HepG2 (cell line): ENCODE measurements around the gene LGALS9. TPM values are rescaled to one million over a fixed set of nuclear protein-coding genes. Genes with fewer than 3 reads are reported as not detected.
"Not testable (repeated sequence)": the region's sequence is repeated elsewhere in the genome, so short reads cannot be mapped to it uniquely, and the experiment has no call there.

Experiments used
- ATAC-seq: fragments of 200-7000 bp; cut with Tn5 transposase; 3 replicates; pipeline ENCODE4 v1.9.1; 2020; ENCODE audit warnings: mild to moderate bottlenecking, moderate library complexity
- BruUV-seq: library from RNA; stranded (reverse); fragments of 400-500 nt; replicated peaks from 2 replicates; lab custom pipeline; 2021; lab: Mats Ljungman, UMichigan
- CTCF ChIA-PET: fragments of 300-600 bp; formaldehyde crosslinking; extraction: SDS; loops from one replicate; lab custom pipeline; 2021; ENCODE audit warnings: low total read pairs, inconsistent platforms, low intra/inter-chr PET ratio; lab: Yijun Ruan, JAX
- POLR2A ChIA-PET: fragments of 350-600 bp; sonication (Branson Sonifier 250); formaldehyde crosslinking; loops from one replicate; lab custom pipeline; 2020; ENCODE audit warnings: antibody characterized with exemption, inconsistent platforms; lab: Yijun Ruan, JAX
- DNase-seq: peaks from one replicate; pipeline ENCODE4 v3.0.0-alpha.2; 2015; ENCODE audit warnings: low spot score
- FAIRE-seq: peaks from 3 replicates; lab custom pipeline; 2011; peaks lifted over from hg19 to GRCh38; lab: Jason Lieb, UNC
- H2AFZ ChIP-seq: one replicate; pipeline ENCODE4 v1.6.1; 2011; ENCODE audit warnings: low read length, inconsistent platforms
- H3K27ac ChIP-seq: fragments of 300-600 bp; 3 replicates; pipeline ENCODE4 v1.8.0; 2011; ENCODE audit warnings: mixed run types, mild to moderate bottlenecking, mixed read lengths, low read length, inconsistent platforms; ENCODE audit not compliant: insufficient read depth; ENCODE audit errors: extremely low read length
- H3K27me3 ChIP-seq, 2 experiments: fragments of 200-600 bp in 1 of 2; 2 replicates in 1 of 2; 3 replicates in 1 of 2; pipeline versions ENCODE4 v1.6.0 to v1.8.0; 2011; ENCODE audit warnings: low read length in 2 of 2, mild to moderate bottlenecking in 2 of 2, moderate library complexity in 2 of 2, inconsistent platforms in 1 of 2; ENCODE audit not compliant: insufficient read depth in 2 of 2, control insufficient read depth in 1 of 2
- H3K36me3 ChIP-seq, 2 experiments: fragments of 200-600 bp in 1 of 2; replicated peaks in 1 of 2; 2 replicates in 1 of 2; 3 replicates in 1 of 2; pipeline versions ENCODE4 v1.5.1 to v1.8.0; 2011; ENCODE audit warnings: low read length in 2 of 2, inconsistent platforms in 1 of 2; ENCODE audit not compliant: insufficient read depth in 2 of 2, control insufficient read depth in 1 of 2
- H3K4me1 ChIP-seq: 2 replicates; pipeline ENCODE4 v1.5.1; 2012; ENCODE audit warnings: low read length, inconsistent platforms; ENCODE audit not compliant: insufficient read depth
- H3K4me2 ChIP-seq: 2 replicates; pipeline ENCODE4 v1.6.0; 2011; ENCODE audit warnings: low read depth, low read length, inconsistent platforms
- H3K4me3 ChIP-seq, 3 experiments: fragments of 200-600 bp in 1 of 3; sonication (generic), shearing (Covaris generic) in 1 of 3; replicated peaks in 1 of 3; 2 replicates each; pipeline ENCODE4 v1.5.1; 2011 to 2016; ENCODE audit warnings: low read length in 3 of 3, inconsistent platforms in 2 of 3, low read depth in 2 of 3, mild to moderate bottlenecking in 2 of 3, control low read depth in 1 of 3, mixed read lengths in 1 of 3; ENCODE audit not compliant: insufficient read depth in 1 of 3
- H3K79me2 ChIP-seq: one replicate; pipeline ENCODE4 v1.6.1; 2011; ENCODE audit warnings: low read length, inconsistent platforms; ENCODE audit not compliant: insufficient read depth
- H3K9ac ChIP-seq: 2 replicates; pipeline ENCODE4 v1.6.0; 2011; ENCODE audit warnings: mild to moderate bottlenecking, low read depth, low read length, inconsistent platforms; ENCODE audit not compliant: insufficient read depth
- H3K9me3 ChIP-seq: 2 replicates; pipeline ENCODE4 v1.5.1; 2012; ENCODE audit warnings: mild to moderate bottlenecking, low read length
- H4K20me1 ChIP-seq: 2 replicates; pipeline ENCODE4 v1.6.0; 2011; ENCODE audit warnings: inconsistent platforms, mild to moderate bottlenecking, low read length, moderate library complexity; ENCODE audit not compliant: insufficient read depth
- BORCS8-MEF2B ChIP-seq: sonication (generic); formaldehyde crosslinking; IDR thresholded peaks from 2 replicates; pipeline ENCODE4 v1.8.0; 2022; ENCODE audit warnings: mild to moderate bottlenecking, missing genetic modification reagents
- LCORL ChIP-seq, 2 experiments: fragments of 450-650 bp in 1 of 2; sonication (generic) in 1 of 2; formaldehyde crosslinking in 1 of 2; IDR thresholded peaks; 2 replicates each; pipeline versions ENCODE4 v1.5.0 to v1.6.1; 2017 to 2020; ENCODE audit warnings: antibody characterized with exemption in 1 of 2, missing genetic modification reagents in 1 of 2
- WGBS: methylation state at CpG from one replicate; pipeline ENCODE4 v1.1.6; 2017; ENCODE audit warnings: low lambda C conversion rate; 5-methylcytosine and 5-hydroxymethylcytosine counted together
- in situ Hi-C: cut with HindIII; loops from 2 replicates; pipeline ENCODE4 v1.10.0; 2017; ENCODE audit warnings: low pct_unique_long_range_greater_than_20kb; ENCODE audit not compliant: extremely low pct_ligation_motif_present
- intact Hi-C: fragments of 100-400 bp; cut with micrococcal nuclease; formaldehyde crosslinking; loops from one replicate; pipeline ENCODE4 v1.10.0; 2022; ENCODE audit not compliant: unreplicated experiment
- polyA plus RNA-seq, 8 experiments: library from polyadenylated mRNA; depleted of rRNA in 3 of 8; stranded (reverse) in 7 of 8; unstranded in 1 of 8; fragments of >200 nt; fragmentation: Illumina TruSeq in 4 of 8; extraction: Trizol in 4 of 8; gene quantifications; 2 replicates each; pipeline versions ENCODE4 v1.2.1 to v1.2.3, GENCODE V29; 2011 to 2016; ENCODE audit warnings: low read depth in 4 of 8, missing spikeins in 1 of 8, mixed read lengths in 1 of 8; ENCODE audit not compliant: insufficient read depth in 1 of 8
- total RNA-seq, 5 experiments: library from RNA; depleted of rRNA; stranded (reverse); fragments of >200 nt; fragmentation: Illumina TruSeq; extraction: Trizol; gene quantifications; 2 replicates each; pipeline ENCODE4 v1.2.3, GENCODE V29; 2016; ENCODE audit warnings: low read depth in 1 of 5
- TF ChIP-seq, protein P1 (sequence below): sonication (generic); formaldehyde crosslinking; IDR thresholded peaks from 2 replicates; pipeline ENCODE4 v1.4.0; 2020; ENCODE audit warnings: missing genetic modification reagents, borderline replicate concordance

Gene LGALS9
- total and polyA plus RNA-seq, 2 of the 13 experiments (the other 11 are each of a cell fraction or from before 2014, with no cell fraction given): 0.40 to 1.4 TPM

DNA sequence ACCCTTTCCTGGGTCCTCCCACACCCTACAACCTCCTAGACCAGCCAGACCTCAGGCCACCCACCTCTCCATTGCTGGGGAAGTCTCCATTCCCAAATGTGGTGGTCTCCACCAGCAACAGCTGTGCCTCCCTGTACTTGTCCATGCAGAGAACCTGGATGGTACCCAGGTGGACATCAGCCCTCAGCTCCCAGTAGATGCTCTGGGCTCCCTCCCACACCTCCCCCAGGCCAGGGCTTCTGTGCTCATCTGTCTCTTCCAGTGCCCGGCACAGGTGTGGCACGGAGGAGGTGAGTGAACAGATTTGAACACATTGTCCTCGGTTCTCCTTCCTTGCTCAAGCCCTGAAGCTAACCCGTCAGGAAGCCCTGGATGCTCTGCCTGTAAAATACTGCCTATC, 34.6 kb downstream of the LGALS9 start (continued):
- TF ChIP-seq, protein P1, sequence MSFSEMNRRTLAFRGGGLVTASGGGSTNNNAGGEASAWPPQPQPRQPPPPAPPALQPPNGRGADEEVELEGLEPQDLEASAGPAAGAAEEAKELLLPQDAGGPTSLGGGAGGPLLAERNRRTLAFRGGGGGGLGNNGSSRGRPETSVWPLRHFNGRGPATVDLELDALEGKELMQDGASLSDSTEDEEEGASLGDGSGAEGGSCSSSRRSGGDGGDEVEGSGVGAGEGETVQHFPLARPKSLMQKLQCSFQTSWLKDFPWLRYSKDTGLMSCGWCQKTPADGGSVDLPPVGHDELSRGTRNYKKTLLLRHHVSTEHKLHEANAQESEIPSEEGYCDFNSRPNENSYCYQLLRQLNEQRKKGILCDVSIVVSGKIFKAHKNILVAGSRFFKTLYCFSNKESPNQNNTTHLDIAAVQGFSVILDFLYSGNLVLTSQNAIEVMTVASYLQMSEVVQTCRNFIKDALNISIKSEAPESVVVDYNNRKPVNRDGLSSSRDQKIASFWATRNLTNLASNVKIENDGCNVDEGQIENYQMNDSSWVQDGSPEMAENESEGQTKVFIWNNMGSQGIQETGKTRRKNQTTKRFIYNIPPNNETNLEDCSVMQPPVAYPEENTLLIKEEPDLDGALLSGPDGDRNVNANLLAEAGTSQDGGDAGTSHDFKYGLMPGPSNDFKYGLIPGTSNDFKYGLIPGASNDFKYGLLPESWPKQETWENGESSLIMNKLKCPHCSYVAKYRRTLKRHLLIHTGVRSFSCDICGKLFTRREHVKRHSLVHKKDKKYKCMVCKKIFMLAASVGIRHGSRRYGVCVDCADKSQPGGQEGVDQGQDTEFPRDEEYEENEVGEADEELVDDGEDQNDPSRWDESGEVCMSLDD (CRISPR knock-in tag): no peak
- TF ChIP-seq BORCS8-MEF2B (CRISPR knock-in tag): no peak
- no peak for TF ChIP-seq LCORL (IDR thresholded peaks at IDR 0.05)
- TF ChIP-seq LCORL (CRISPR knock-in tag; IDR thresholded peaks at IDR 0.05): no peak

DNA sequence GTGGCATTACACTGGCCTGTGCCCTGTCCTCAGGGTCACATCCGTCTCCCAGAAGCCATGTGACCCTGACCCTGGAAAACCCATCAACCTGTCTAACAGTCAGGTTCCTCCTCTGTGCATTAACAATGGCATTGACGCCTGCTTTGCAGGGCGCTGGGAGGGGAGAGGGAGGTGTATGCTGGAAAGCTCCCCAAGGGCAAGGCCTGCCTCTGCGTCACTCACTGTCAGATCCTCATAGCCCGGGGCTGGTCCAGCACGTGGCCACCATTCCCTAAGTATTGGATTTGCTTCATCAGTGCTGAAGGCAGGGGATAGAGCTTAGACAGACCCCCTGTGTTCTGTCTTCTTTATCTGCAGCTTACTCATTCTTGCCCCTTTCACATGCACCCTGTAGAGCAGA, 35.3 kb downstream of the LGALS9 start:
- FAIRE-seq, H3K4me3 ChIP-seq, H3K4me2 ChIP-seq, POLR2A ChIA-PET, CTCF ChIA-PET, DNase-seq, ATAC-seq, intact Hi-C loops, H3K27ac ChIP-seq, H3K79me2 ChIP-seq, in situ Hi-C loops, H3K4me1 ChIP-seq, H3K36me3 ChIP-seq, H3K9ac ChIP-seq, H4K20me1 ChIP-seq, H3K9me3 ChIP-seq, H2AFZ ChIP-seq, BruUV-seq: not testable (repeated sequence)
- 0% methylated on average over 4 of the region's 6 CpGs for WGBS
- H3K27me3 ChIP-seq: peaks cover 3 to 11% of the 10 kb centered on the region in 2 experiments; a peak in 3 of 5 replicates
